Lower leg skin (tissue), 4 donors: ENCODE measurements around the gene NBEA. TPM values are rescaled to one million over a fixed set of nuclear protein-coding genes. Genes with fewer than 3 reads are reported as not detected.

Source experiments
- DNase-seq, 2 donors: peaks; one replicate each; pipeline ENCODE4 v3.0.0-alpha.2; 2019; ENCODE audit warnings: low spot score in 2 of 2
- H3K4me3 ChIP-seq: fragments of 200-600 bp; sonication (generic); 2 replicates; pipeline ENCODE4 v1.5.1; 2017; ENCODE audit warnings: mild to moderate bottlenecking, low read depth; ENCODE audit not compliant: poor library complexity, severe bottlenecking
- CTCF ChIP-seq, 3 donors: fragments of 450-650 bp; IDR thresholded peaks; one replicate each; pipeline ENCODE4 v1.5.1; 2016; ENCODE audit warnings: antibody characterized with exemption in 3 of 3, mild to moderate bottlenecking in 3 of 3, moderate library complexity in 2 of 3
- POLR2A ChIP-seq, 2 donors: fragments of 450-650 bp; IDR thresholded peaks; one replicate each; pipeline ENCODE4 v1.6.1; 2016 to 2017; ENCODE audit warnings: antibody characterized with exemption in 2 of 2, mild to moderate bottlenecking in 1 of 2, moderate library complexity in 1 of 2
- WGBS, 2 donors: methylation state at CpG; one replicate each; pipeline ENCODE4 v1.1.5; 2018; 5-methylcytosine and 5-hydroxymethylcytosine counted together
- intact Hi-C: fragments of 100-400 bp; cut with DNase I; formaldehyde crosslinking; loops from one replicate; pipeline ENCODE4 v1.15.0; 2023; ENCODE audit warnings: low total_unique reads
- total RNA-seq, 4 donors: library from RNA; depleted of rRNA; stranded (reverse); fragments of >200 nt; gene quantifications; one replicate each; pipeline ENCODE4 v1.1.0, GENCODE V29; 2016

NBEA gene
- total RNA-seq, 4 donors from 2014 or later: 1.5 to 4.5 (median 3.7) TPM

GRCh38 chr13:35720690-35721554, 778.9 kb downstream of the NBEA start:
- 43 to 45% methylated on average over 21 of the region's 21 CpGs for whole genome bisulfite sequencing, 2 donors
- DNase-seq: peak in 1 of 2 donors; percentile 85
- intact Hi-C loops: no loop called here
- TF ChIP-seq CTCF (IDR thresholded peaks at IDR 0.05) (peak in 1 of 3 donors; percentile 60), POLR2A (IDR thresholded peaks at IDR 0.05) (no peak)
- H3K4me3 ChIP-seq: no peak overlapping the region
